Astrocyte of the spinal cord (primary cell): Measurements from ENCODE around the gene FASN.
A peak's percentile ranks its signal among the peaks of the same experiment; 100 is the strongest.

Experiments used
- DNase-seq: peaks from one replicate; pipeline ENCODE4 v3.0.0; 2011; ENCODE audit warnings: low read depth, low spot score
- H3K4me3 ChIP-seq: 2 replicates; pipeline ENCODE4 v1.5.1; 2011; ENCODE audit warnings: low read depth, mild to moderate bottlenecking, low read length, moderate library complexity
- in situ Hi-C: cut with HindIII; loops from 2 replicates; pipeline ENCODE4 v1.10.0; 2017; ENCODE audit warnings: low sequenced_read_pairs
- TF ChIP-seq, protein P1 (sequence below): IDR thresholded peaks from 2 replicates; pipeline ENCODE4 v1.5.1; 2012; ENCODE audit warnings: low read depth, mild to moderate bottlenecking, low read length, inconsistent platforms

FASN gene

DNA sequence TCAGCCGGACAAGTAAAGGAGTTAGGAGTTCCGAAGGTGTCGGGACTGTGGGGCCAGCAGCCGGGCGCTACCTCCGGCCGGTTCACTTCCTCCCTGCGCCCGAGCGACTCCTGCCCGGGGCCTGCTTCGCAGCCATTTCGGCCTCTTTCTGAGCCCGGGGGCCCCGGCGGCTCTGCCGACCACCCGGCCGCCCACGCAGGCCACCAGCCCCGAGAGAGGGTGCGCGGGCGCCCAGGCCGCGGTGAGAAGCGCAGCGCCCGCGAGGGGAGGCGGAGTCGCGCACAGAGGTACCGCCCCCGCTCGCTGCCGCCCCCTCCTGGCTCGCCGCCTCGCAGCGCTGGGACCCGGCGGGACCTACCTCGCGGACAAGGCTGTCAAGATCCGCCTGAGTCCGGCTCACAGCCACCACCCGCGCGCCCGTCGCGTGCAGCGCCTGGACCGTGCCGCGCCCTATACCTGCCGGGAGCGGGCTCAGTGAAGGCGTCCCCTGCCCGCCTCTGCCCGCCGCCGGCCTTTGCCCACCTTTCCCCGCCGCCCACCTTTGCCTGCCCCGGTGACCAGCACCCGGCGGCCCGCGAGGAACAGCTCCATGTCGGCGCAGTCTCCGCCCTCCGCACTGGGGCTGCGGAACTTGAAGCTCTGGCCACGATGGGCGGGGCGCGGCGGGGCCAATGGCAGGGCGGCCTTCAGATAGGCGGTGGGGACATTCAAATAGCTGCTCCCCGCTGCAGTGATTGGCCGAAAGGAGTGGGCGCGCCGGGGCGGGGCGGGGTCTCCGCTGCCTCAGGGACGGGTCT is 60.7 kb downstream of the FASN start, which contains the start of gene DCXR:
Gene DCXR (minus strand): TSS at position 606 of the 797 bp plus-strand sequence. CDS start 15 bp downstream, at position 591.
- H3K4me3 ChIP-seq: peak within 1 kb of the TSS; percentile 68
- peak; percentile 98 for DNase-seq
- TF ChIP-seq, protein P1, sequence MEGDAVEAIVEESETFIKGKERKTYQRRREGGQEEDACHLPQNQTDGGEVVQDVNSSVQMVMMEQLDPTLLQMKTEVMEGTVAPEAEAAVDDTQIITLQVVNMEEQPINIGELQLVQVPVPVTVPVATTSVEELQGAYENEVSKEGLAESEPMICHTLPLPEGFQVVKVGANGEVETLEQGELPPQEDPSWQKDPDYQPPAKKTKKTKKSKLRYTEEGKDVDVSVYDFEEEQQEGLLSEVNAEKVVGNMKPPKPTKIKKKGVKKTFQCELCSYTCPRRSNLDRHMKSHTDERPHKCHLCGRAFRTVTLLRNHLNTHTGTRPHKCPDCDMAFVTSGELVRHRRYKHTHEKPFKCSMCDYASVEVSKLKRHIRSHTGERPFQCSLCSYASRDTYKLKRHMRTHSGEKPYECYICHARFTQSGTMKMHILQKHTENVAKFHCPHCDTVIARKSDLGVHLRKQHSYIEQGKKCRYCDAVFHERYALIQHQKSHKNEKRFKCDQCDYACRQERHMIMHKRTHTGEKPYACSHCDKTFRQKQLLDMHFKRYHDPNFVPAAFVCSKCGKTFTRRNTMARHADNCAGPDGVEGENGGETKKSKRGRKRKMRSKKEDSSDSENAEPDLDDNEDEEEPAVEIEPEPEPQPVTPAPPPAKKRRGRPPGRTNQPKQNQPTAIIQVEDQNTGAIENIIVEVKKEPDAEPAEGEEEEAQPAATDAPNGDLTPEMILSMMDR: peak; percentile 71
- in situ Hi-C loops: no loop called here

DNA sequence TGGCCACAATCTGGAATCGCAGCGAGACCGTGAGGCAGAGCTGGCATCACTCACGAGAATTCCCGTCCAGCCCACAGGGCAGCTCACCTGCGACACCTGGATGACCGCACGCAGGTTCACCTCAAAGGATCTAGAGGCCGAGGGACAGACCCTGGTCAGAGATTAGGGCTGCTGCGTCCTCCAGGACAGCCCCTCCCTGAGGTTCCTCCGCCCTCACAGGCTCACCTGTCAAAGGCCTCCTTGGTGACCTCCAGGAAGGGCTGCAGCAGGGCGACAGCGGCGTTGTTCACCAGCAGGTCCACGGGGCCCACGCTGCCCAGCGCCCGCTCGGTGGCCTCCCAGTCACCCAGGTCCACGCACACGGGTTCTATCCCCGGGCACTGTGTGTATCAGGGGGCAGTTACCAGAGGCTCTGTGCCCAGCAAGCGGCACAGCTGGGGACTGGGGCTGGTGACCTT is 61.4 kb downstream of the FASN start:
- in situ Hi-C loops: no loop called here
- TF ChIP-seq, protein P1: no peak
- H3K4me3 ChIP-seq: peak overlapping the region; percentile 68
- no peak for DNase-seq

DNA sequence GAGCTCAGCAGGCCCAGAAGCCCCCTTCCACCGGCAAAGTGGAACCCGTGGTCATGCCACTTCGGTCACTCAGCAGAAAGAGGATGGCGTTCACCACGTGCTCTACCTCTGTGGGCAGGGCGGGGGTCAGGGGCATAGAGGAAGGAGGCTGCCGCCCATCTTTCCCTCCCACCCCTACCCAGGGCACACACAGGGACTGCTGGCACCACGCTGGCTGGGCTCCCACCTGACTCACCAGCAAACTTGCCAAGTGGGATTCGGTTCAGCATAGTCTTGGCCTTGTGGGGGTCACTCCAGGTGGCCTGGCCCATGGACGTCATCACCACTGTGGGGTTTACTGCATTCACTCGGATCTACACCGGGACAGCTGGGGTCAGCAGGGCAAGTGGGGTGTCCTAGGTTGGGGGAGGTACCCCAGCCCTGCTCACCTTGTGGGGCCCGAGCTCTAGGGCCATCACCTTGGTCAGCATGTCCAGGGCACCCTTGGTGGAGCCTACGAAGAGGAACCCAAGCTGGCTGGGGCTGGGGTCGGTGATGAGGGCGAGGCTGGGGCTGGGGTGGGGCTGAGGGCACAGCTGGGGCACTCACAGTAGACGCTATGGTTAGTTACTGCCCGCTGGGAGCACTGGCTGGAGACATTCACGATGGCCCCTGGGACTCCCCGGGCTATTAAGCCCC is 61.9 kb downstream of the FASN start:
- TF ChIP-seq, protein P1: no peak
- in situ Hi-C loops: no loop called here
- H3K4me3 ChIP-seq: peak overlapping the region; percentile 68
- no peak for DNase-seq

DNA sequence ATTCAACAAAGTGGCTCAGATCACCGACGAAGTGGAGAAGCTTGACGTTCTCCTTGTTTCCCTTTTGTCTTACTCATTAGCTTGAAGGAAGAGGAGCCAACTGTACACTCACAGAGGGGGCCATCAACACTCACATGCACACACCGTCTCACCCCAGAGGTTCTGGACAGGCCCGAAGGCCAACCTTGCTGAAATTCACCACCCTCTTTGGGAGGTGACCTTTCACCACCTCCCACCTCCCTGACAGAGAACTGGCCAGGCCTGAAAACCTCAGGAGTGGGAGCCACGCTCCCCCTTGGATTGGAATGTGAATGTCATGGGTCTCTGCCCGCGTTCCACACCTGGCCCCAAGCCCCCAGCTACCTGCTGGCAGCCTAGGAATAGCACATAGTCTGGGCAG is 62.5 kb downstream of the FASN start:
- no peak for DNase-seq
- in situ Hi-C loops: no loop called here
- TF ChIP-seq, protein P1: no peak
- no peak overlapping the region for H3K4me3 ChIP-seq

DNA sequence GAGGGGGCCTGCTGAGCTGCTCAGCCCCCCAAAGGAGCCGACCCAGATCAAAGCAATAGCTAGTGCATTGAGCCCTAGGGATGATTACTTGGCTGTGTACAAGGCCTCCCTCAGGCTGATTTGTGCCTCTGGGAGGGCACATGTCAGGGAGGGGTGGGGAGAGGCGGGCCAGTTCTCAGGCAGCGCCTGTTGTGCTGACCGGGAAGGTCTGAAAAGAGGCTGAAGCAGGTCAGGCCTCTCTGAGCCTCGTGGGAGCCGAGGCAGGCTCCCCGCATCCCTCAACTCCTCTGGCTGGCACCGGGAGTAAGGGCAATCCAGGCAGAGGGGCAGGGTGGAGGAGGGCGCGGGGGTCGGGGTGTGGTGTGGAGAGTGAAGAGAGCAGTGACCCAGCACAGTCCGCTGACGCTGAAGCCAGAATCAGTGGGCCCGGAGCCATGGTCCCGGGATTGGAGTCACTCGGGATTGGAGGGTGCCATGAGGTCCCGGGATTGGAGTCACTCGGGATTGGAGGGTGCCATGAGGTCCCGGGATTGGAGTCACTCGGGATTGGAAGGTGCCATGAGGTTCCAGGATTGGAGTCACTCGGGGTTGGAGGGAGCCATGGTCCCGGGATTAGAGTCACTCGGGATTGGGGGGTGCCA is 63.5 kb downstream of the FASN start:
- TF ChIP-seq, protein P1: no peak
- in situ Hi-C loops: no loop called here
- H3K4me3 ChIP-seq: no peak overlapping the region
- DNase-seq: no peak

DNA sequence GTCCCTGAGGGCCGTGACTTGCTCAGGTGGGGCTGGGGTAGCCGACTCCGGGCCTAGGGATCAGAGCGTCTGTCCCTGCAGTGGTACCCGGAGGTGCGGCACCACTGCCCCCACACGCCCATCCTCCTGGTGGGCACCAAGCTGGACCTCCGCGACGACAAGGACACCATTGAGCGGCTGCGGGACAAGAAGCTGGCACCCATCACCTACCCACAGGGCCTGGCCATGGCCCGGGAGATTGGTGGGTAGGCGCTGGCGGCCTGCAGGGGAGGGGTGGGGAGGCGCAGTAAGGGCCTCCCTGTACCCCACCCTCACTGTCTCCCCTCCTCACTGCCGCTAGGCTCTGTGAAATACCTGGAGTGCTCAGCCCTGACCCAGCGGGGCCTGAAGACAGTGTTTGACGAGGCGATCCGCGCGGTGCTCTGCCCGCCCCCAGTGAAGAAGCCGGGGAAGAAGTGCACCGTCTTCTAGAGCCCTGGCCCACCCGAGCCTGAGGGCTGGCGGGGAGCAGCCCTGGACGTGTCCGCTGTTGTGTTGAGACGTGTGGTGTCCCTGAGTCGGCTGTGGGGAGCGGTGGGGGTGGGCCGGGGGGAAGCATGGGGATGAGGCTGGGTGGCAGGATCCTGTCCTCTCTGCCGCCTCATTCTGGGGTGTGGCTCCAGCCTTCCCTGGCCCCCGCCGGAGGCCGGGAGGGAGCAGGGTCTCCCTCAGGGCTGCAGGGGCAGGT is 64.5 kb downstream of the FASN start:
- TF ChIP-seq, protein P1: no peak
- no peak for DNase-seq
- in situ Hi-C loops: no loop called here
- H3K4me3 ChIP-seq: no peak overlapping the region
